ENCODE data around the gene EDC3. TPM values are rescaled to one million over a fixed set of nuclear protein-coding genes. Genes with fewer than 3 reads are reported as not detected.
"Not testable (repeated sequence)": the region's sequence is repeated elsewhere in the genome, so short reads cannot be mapped to it uniquely, and the experiment has no call there.

The EDC3 gene
- total RNA-seq, 2 donors from 2014 or later: 20.6 to 36.8 TPM

GRCh38 chr15:74603789-74604705, 91.8 kb downstream of the EDC3 start:
- no peaks in the 10 kb centered on the region for H3K27me3 ChIP-seq (replicated peaks; ENCODE audit: insufficient read depth)
- intact Hi-C loops (cut with DNase I): no loop called here
- DNase-seq (ENCODE audit: low spot score): no peak
- TF ChIP-seq CTCF (IDR thresholded peaks at IDR 0.05) (no peak), POLR2AphosphoS5 (IDR thresholded peaks at IDR 0.05) (no peak), POLR2A (IDR thresholded peaks at IDR 0.05) (no peak)
- no peaks in the 10 kb centered on the region for H3K9me3 ChIP-seq
- WGBS: 85% methylated on average over 11 of the region's 11 CpGs
- peaks cover 6% of the 10 kb centered on the region for H3K4me1 ChIP-seq (replicated peaks)
- H3K27ac ChIP-seq: no peak overlapping the region
- no peaks in the 10 kb centered on the region for H3K36me3 ChIP-seq
- H3K4me3 ChIP-seq: no peak overlapping the region

GRCh38 chr15:74603026-74603788, 92.6 kb downstream of the EDC3 start:
- TF ChIP-seq POLR2AphosphoS5 (IDR thresholded peaks at IDR 0.05) (no peak), POLR2A (IDR thresholded peaks at IDR 0.05) (no peak), CTCF (IDR thresholded peaks at IDR 0.05) (no peak)
- 91% methylated on average over 13 of the region's 13 CpGs for WGBS
- Histone ChIP-seq H3K27ac (no peak overlapping the region), H3K36me3 (no peaks in the 10 kb centered on the region), H3K9me3 (no peaks in the 10 kb centered on the region), H3K4me3 (no peak overlapping the region), H3K4me1 (replicated peaks) (peaks cover 6% of the 10 kb centered on the region), H3K27me3 (replicated peaks; ENCODE audit: insufficient read depth) (no peaks in the 10 kb centered on the region)
- no peak for DNase-seq (ENCODE audit: low spot score)
- intact Hi-C loops (cut with DNase I): no loop called here

GRCh38 chr15:74599156-74599555, 96.7 kb downstream of the EDC3 start:
- H3K4me3 ChIP-seq: peak overlapping the region; percentile 46 to 57
- 56% methylated on average over 15 of the region's 15 CpGs for WGBS
- H3K27ac ChIP-seq: peak overlapping the region; percentile 86 to 91
- no peaks in the 10 kb centered on the region for H3K27me3 ChIP-seq (replicated peaks; ENCODE audit: insufficient read depth)
- no peaks in the 10 kb centered on the region for H3K36me3 ChIP-seq
- no peak for DNase-seq (ENCODE audit: low spot score)
- peaks cover 9% of the 10 kb centered on the region for H3K4me1 ChIP-seq (replicated peaks)
- intact Hi-C loops (cut with DNase I): loop anchor here (2.0 to 5.0 kb wide), 2 partner anchors 16 to 57 kb away; partner anchors contain the start of genes ARID3B and CLK3
- no peaks in the 10 kb centered on the region for H3K9me3 ChIP-seq
- TF ChIP-seq POLR2AphosphoS5 (IDR thresholded peaks at IDR 0.05) (no peak), POLR2A (IDR thresholded peaks at IDR 0.05) (no peak), CTCF (IDR thresholded peaks at IDR 0.05) (no peak)

- intact Hi-C loops (cut with DNase I): loop anchor here (2.0 to 5.0 kb wide), 2 partner anchors 17 to 56 kb away; partner anchors contain the start of genes ARID3B and CLK3
These were observed 97.5 kb downstream of the EDC3 start for GRCh38 chr15:74598126-74598842.

GRCh38 chr15:74597146-74597705, 98.6 kb downstream of the EDC3 start:
- not testable (repeated sequence) for H3K27me3 ChIP-seq (replicated peaks; ENCODE audit: insufficient read depth); H3K4me1 ChIP-seq (replicated peaks); H3K9me3 ChIP-seq; H3K4me3 ChIP-seq; DNase-seq (ENCODE audit: low spot score); H3K36me3 ChIP-seq; H3K27ac ChIP-seq
- WGBS: 86% methylated on average over 16 of the region's 16 CpGs
- intact Hi-C loops (cut with DNase I): loop anchor here (5.0 kb wide), 1 partner anchor 55 kb away; the partner anchor contains the start of gene ARID3B

More at GRCh38 chr15:74598126-74598842, 97.5 kb downstream of the EDC3 start:
- Histone ChIP-seq H3K4me1 (replicated peaks) (peaks cover 9% of the 10 kb centered on the region), H3K27ac (peak overlapping the region; percentile 86 to 91), H3K9me3 (no peaks in the 10 kb centered on the region), H3K36me3 (no peaks in the 10 kb centered on the region), H3K27me3 (replicated peaks; ENCODE audit: insufficient read depth) (no peaks in the 10 kb centered on the region), H3K4me3 (peak overlapping the region; percentile 46 to 57)
- 5% methylated on average over 26 of the region's 26 CpGs for WGBS
- TF ChIP-seq POLR2AphosphoS5 (IDR thresholded peaks at IDR 0.05): peak; percentile 99
- peak; percentile 95 for TF ChIP-seq POLR2A (IDR thresholded peaks at IDR 0.05)
- peak in 1 of 4 experiments; percentile 20 for TF ChIP-seq CTCF (IDR thresholded peaks at IDR 0.05)
- peak; percentile 94 for DNase-seq (ENCODE audit: low spot score)

- not testable (repeated sequence) for H3K9me3 ChIP-seq; H3K4me3 ChIP-seq; DNase-seq (ENCODE audit: low spot score); H3K36me3 ChIP-seq; H3K27ac ChIP-seq; H3K27me3 ChIP-seq (replicated peaks; ENCODE audit: insufficient read depth); H3K4me1 ChIP-seq (replicated peaks)
- intact Hi-C loops (cut with DNase I): loop anchor here (5.0 kb wide), 1 partner anchor 54 kb away; the partner anchor contains the start of gene ARID3B
- WGBS: 77% methylated on average over 10 of the region's 11 CpGs
These were observed 99.1 kb downstream of the EDC3 start for GRCh38 chr15:74596736-74597135.

Data from prostate gland (tissue), 2 donors.